ENCODE data around the gene WNT9A.

Gene WNT9A

GRCh38 chr1:227891955-227892488, 55.7 kb downstream of the WNT9A start:
- in situ Hi-C loops (cut with MboI; ENCODE audit: low pct_unique_long_range_greater_than_20kb, low sequenced_read_pairs, unreplicated experiment) = no loop called here
- no peak for DNase-seq (ENCODE audit: low spot score)
- no peak for TF ChIP-seq CTCF (IDR thresholded peaks at IDR 0.05; ENCODE audit: extremely low read depth, insufficient read depth, missing control alignments)

GRCh38 chr1:227891223-227891954, 56.3 kb downstream of the WNT9A start:
- TF ChIP-seq CTCF (IDR thresholded peaks at IDR 0.05; ENCODE audit: extremely low read depth, insufficient read depth, missing control alignments) = no peak
- no peak for DNase-seq (ENCODE audit: low spot score)
- in situ Hi-C loops (cut with MboI; ENCODE audit: low pct_unique_long_range_greater_than_20kb, low sequenced_read_pairs, unreplicated experiment) = no loop called here

GRCh38 chr1:227890451-227891222, 57.1 kb downstream of the WNT9A start:
- TF ChIP-seq CTCF (IDR thresholded peaks at IDR 0.05; ENCODE audit: extremely low read depth, insufficient read depth, missing control alignments) = no peak
- no peak for DNase-seq (ENCODE audit: low spot score)
- in situ Hi-C loops (cut with MboI; ENCODE audit: low pct_unique_long_range_greater_than_20kb, low sequenced_read_pairs, unreplicated experiment) = no loop called here

- TF ChIP-seq CTCF (IDR thresholded peaks at IDR 0.05; ENCODE audit: extremely low read depth, insufficient read depth, missing control alignments) = no peak
- no peak for DNase-seq (ENCODE audit: low spot score)
Measured at GRCh38 chr1:227889863-227890405, 57.8 kb downstream of the WNT9A start.

GRCh38 chr1:227889047-227889862, 58.5 kb downstream of the WNT9A start:
- DNase-seq (ENCODE audit: low spot score) = no peak
- in situ Hi-C loops (cut with MboI; ENCODE audit: low pct_unique_long_range_greater_than_20kb, low sequenced_read_pairs, unreplicated experiment) = no loop called here
- no peak for TF ChIP-seq CTCF (IDR thresholded peaks at IDR 0.05; ENCODE audit: extremely low read depth, insufficient read depth, missing control alignments)

More at GRCh38 chr1:227889863-227890405, 57.8 kb downstream of the WNT9A start:
- in situ Hi-C loops (cut with MboI; ENCODE audit: low pct_unique_long_range_greater_than_20kb, low sequenced_read_pairs, unreplicated experiment) = no loop called here
